SJSA1 (cell line): ENCODE results near the gene ZNF138. TPM values are rescaled to one million over a fixed set of nuclear protein-coding genes. Genes with fewer than 3 reads are reported as not detected.
A peak's percentile ranks its signal among the peaks of the same experiment; 100 is the strongest.

Experiments used
- DNase-seq, 2 experiments: peaks; one replicate each; pipeline ENCODE4 v3.0.0-alpha.2; 2015 to 2020; ENCODE audit warnings: low spot score in 2 of 2, low read depth in 1 of 2
- H3K27ac ChIP-seq: fragments of 250-450 bp; sonication (Bioruptor Pico); 2 replicates; pipeline ENCODE4 v1.5.1; 2020; ENCODE audit warnings: mild to moderate bottlenecking, moderate library complexity
- H3K27me3 ChIP-seq: fragments of 250-450 bp; sonication (Bioruptor Pico); replicated peaks from 2 replicates; pipeline ENCODE4 v1.5.1; 2020; ENCODE audit warnings: mild to moderate bottlenecking, moderate library complexity
- H3K36me3 ChIP-seq: fragments of 250-450 bp; sonication (Bioruptor Pico); 2 replicates; pipeline ENCODE4 v1.5.1; 2020; ENCODE audit warnings: mild to moderate bottlenecking
- H3K4me1 ChIP-seq: fragments of 250-450 bp; sonication (Bioruptor Pico); replicated peaks from 2 replicates; pipeline ENCODE4 v1.6.1; 2021; ENCODE audit warnings: mild to moderate bottlenecking
- H3K4me3 ChIP-seq: fragments of 250-450 bp; sonication (Bioruptor Pico); 2 replicates; pipeline ENCODE4 v1.5.1; 2020; ENCODE audit warnings: mild to moderate bottlenecking
- H3K9me3 ChIP-seq: fragments of 250-450 bp; sonication (Bioruptor Pico); replicated peaks from 2 replicates; pipeline ENCODE4 v1.5.1; 2020; ENCODE audit warnings: mild to moderate bottlenecking
- total RNA-seq: library from RNA; depleted of rRNA; stranded (reverse); fragments of >200 nt; shearing (Covaris generic); gene quantifications from 2 replicates; pipeline ENCODE4 v1.2.3, GENCODE V29; 2014

ZNF138 gene
- total RNA-seq, 1 experiment from 2014 or later: 6.9 TPM

DNA sequence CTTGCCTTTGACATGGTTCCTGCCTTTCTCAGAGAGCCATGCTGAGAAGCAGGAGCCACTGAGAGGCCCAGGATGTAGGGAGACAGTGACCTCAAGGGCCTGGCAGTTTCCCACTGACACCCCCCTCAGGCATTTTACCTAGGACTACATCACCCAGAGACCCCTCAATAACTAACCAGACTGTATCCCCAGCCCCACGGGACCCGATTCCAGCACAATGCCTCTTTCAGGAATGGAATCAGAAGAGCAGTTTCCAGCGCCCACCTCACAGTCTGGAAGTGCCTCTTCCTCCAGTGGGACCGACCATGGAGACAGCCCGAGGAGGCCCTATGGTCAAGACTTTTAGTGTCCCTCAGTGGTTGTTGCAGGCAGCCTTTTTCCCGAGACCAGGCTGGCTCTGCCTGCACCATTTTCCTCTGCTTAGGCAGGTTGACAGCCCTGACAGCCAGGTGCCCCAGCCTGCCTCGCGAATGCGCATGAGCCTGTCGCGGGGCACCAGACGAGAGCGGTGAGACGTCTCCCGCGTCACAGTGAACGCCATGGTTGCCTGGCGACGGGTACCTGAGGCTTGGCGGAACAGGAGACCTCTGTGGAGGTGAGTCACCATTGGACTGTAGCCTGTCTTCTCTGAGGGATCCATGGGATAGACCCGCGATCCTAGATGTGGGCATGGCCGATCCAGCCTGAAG is 80.5 kb downstream of the ZNF138 start:
- H3K9me3 ChIP-seq: peaks cover 8% of the 10 kb centered on the region
- H3K4me3 ChIP-seq: no peak overlapping the region
- no peaks in the 10 kb centered on the region for H3K4me1 ChIP-seq
- H3K36me3 ChIP-seq: no peaks in the 10 kb centered on the region
- no peaks in the 10 kb centered on the region for H3K27me3 ChIP-seq
- peak in 1 of 2 experiments; percentile 23 for DNase-seq
- H3K27ac ChIP-seq: no peak overlapping the region

GRCh38 chr7:64875258-64875657 is 81.0 kb downstream of the ZNF138 start:
- DNase-seq: peak in 1 of 2 experiments; percentile 23
- no peaks in the 10 kb centered on the region for H3K27me3 ChIP-seq
- no peaks in the 10 kb centered on the region for H3K36me3 ChIP-seq
- H3K4me1 ChIP-seq: no peaks in the 10 kb centered on the region
- peaks cover 6% of the 10 kb centered on the region for H3K9me3 ChIP-seq
- H3K4me3 ChIP-seq: no peak overlapping the region
- no peak overlapping the region for H3K27ac ChIP-seq

GRCh38 chr7:64875658-64876406 is 81.6 kb downstream of the ZNF138 start:
- H3K27me3 ChIP-seq: no peaks in the 10 kb centered on the region
- no peaks in the 10 kb centered on the region for H3K36me3 ChIP-seq
- H3K9me3 ChIP-seq: peaks cover 6% of the 10 kb centered on the region
- H3K27ac ChIP-seq: no peak overlapping the region
- no peaks in the 10 kb centered on the region for H3K4me1 ChIP-seq
- peak in 1 of 2 experiments; percentile 15 for DNase-seq
- H3K4me3 ChIP-seq: no peak overlapping the region

GRCh38 chr7:64876792-64877713 is 82.8 kb downstream of the ZNF138 start:
- no peaks in the 10 kb centered on the region for H3K4me1 ChIP-seq
- H3K27ac ChIP-seq: no peak overlapping the region
- no peak overlapping the region for H3K4me3 ChIP-seq
- H3K27me3 ChIP-seq: no peaks in the 10 kb centered on the region
- DNase-seq: peak in 1 of 2 experiments; percentile 25
- no peaks in the 10 kb centered on the region for H3K36me3 ChIP-seq
- peaks cover 6% of the 10 kb centered on the region for H3K9me3 ChIP-seq

- Histone ChIP-seq H3K36me3 (no peaks in the 10 kb centered on the region), H3K4me3 (no peak overlapping the region), H3K27ac (no peak overlapping the region), H3K9me3 (peaks cover 6% of the 10 kb centered on the region), H3K27me3 (no peaks in the 10 kb centered on the region), H3K4me1 (no peaks in the 10 kb centered on the region)
- DNase-seq: peak in 1 of 2 experiments; percentile 17
Observed at GRCh38 chr7:64877714-64878610, 83.7 kb downstream of the ZNF138 start.

DNA sequence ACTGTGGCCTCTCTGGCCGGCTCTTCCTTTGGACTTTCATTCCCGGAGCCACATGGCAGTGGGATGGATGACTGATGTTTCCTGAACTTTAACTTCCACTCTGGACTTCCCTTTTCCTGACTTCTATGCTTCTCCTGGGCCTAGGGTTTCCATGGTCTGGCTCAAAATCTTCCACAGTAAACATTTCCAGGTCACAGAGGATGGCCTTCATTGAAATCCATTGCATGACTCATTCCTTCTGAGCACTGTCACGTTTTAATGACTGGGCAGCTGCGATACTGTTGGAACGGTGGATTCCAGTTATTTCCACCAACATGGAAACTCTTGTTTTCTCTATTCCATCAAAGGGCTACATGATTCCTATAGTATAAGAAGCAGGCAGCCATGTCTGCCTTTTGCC is 84.5 kb downstream of the ZNF138 start:
- no peaks in the 10 kb centered on the region for H3K36me3 ChIP-seq
- no peak for DNase-seq
- no peaks in the 10 kb centered on the region for H3K4me1 ChIP-seq
- H3K4me3 ChIP-seq: no peak overlapping the region
- no peak overlapping the region for H3K27ac ChIP-seq
- peaks cover 6% of the 10 kb centered on the region for H3K9me3 ChIP-seq
- H3K27me3 ChIP-seq: no peaks in the 10 kb centered on the region

DNA sequence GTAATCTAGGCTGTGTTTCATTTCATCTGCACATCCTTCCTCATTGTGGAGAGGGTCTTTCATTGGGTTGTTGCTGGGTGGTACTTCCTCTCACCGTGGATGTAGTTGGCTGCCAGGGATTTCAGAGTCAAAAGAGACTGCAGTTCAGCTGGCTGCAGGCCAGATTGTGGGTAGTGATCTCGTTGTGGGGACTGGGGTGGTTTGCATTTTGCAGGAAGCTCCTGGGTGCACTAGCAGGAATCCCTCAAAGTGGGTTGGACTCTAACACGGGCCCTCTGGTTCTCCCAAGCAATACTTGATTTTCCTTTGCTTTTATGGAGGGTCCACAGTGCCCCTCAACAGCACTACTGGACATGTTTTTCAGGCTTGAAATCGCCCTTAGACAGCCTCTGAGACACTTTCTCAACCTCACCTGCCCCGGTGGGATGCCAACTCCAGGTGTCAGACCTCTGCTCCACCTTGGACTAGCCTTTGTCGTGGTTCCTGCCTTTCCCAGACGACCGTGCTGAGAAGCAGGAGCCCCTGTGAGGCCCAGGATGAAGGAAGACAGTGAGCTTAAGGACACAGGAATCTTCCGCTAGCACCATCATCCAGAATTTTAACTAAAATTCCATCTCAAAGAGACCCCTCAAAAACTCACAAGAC is 85.0 kb downstream of the ZNF138 start:
- Histone ChIP-seq H3K27me3 (no peaks in the 10 kb centered on the region), H3K27ac (no peak overlapping the region), H3K4me1 (no peaks in the 10 kb centered on the region), H3K9me3 (peaks cover 7% of the 10 kb centered on the region), H3K4me3 (no peak overlapping the region), H3K36me3 (no peaks in the 10 kb centered on the region)
- DNase-seq: peak in 1 of 2 experiments; percentile 12

DNA sequence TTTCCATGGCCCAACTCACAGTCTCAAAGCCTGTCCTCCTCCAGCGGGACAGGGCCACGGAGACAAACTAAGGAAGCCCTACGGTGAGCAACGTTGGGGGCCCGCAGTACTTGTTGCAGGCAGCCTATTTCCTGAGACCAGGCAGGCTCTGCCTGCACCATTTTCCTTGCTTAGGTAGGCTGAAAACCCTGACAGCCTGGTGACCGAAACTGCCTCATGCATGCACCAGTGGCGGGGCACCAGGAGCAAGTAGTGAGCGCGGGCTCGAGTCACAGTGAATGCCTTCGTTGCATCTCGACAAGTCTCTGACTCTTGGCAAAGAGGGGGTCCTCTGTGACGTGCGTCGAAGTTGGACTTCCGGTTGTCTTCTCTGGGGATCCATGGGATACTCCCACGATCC is 85.6 kb downstream of the ZNF138 start:
- no peaks in the 10 kb centered on the region for H3K36me3 ChIP-seq
- H3K4me1 ChIP-seq: no peaks in the 10 kb centered on the region
- no peak overlapping the region for H3K4me3 ChIP-seq
- H3K27ac ChIP-seq: no peak overlapping the region
- H3K27me3 ChIP-seq: no peaks in the 10 kb centered on the region
- DNase-seq: peak in 1 of 2 experiments; percentile 26
- peaks cover 8% of the 10 kb centered on the region for H3K9me3 ChIP-seq

DNA sequence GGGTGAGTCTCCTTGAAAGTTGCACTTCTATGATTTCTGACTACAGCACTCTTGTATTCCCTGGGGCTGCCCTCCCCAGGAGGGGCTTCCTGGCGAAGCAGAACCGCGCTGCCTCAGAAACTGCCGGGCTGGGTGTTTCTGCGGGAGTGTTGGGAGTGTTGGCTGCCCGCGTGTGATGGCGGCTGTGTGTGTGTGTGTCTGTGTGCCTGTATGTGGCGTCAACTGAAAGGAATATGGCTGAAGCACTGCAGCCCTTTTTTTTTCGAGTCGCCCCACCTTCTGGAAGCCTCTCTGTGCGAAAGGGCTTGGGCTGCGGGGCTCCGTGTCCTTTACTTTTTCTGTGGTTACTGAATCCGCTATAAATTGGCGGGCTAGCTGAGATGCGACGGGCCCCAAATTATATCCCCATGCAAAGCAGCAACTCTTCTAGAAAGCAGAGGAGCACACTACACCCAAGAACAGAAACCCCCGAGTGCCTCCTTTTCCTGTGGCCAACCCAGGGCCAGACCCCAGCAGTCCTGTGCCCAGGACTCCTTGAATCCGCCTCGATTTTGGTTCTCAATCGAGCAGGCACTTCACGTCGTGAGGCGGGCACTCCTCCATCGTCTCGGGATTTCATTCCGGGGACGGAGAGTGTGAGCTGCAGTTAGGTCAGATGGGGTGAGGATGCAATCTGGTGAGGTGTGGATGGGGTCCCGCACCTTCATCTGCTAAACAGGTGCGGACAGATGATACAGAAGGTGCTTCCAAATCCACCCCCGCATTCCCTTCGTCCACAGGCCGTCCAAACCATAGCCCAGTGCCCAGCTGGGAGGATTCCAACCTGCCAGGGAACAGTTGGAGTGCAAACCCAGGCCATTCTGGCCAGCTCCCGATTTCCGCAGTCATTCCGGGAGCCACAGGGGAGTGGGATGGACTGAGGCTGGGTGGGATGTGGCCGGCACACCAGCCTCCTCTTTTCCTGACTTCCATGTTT is 86.4 kb downstream of the ZNF138 start:
- no peaks in the 10 kb centered on the region for H3K4me1 ChIP-seq
- peak in 1 of 2 experiments; percentile 28 for DNase-seq
- no peak overlapping the region for H3K4me3 ChIP-seq
- H3K36me3 ChIP-seq: no peaks in the 10 kb centered on the region
- H3K27me3 ChIP-seq: no peaks in the 10 kb centered on the region
- no peak overlapping the region for H3K27ac ChIP-seq
- H3K9me3 ChIP-seq: peaks cover 8% of the 10 kb centered on the region

- Histone ChIP-seq H3K4me1 (no peaks in the 10 kb centered on the region), H3K27me3 (no peaks in the 10 kb centered on the region), H3K36me3 (no peaks in the 10 kb centered on the region), H3K27ac (no peak overlapping the region), H3K4me3 (no peak overlapping the region), H3K9me3 (peaks cover 8% of the 10 kb centered on the region)
- peak in 1 of 2 experiments; percentile 24 for DNase-seq
Observed at GRCh38 chr7:64881461-64882287, 87.4 kb downstream of the ZNF138 start.
